ENCODE results near the gene ACYP1. TPM values are rescaled to one million over a fixed set of nuclear protein-coding genes. Genes with fewer than 3 reads are reported as not detected.
A peak's percentile ranks its signal among the peaks of the same experiment; 100 is the strongest.

ACYP1 gene
- 14.1 TPM for total RNA-seq

GRCh38 chr14:75063491-75064204 lies at the start of gene ACYP1:
ACYP1 (minus strand) TSS chr14:75064024; CDS start chr14:75063553, 471 bp downstream.
- peak; percentile 96 for DNase-seq (ENCODE audit: low spot score)

GRCh38 chr14:75109877-75110276 lies 46.1 kb upstream of the ACYP1 start:
- DNase-seq (ENCODE audit: low spot score): no peak

- no peak for DNase-seq (ENCODE audit: low spot score)
Measured at GRCh38 chr14:75107186-75107585, 43.4 kb upstream of the ACYP1 start.

- no peak for DNase-seq (ENCODE audit: low spot score)
Measured at GRCh38 chr14:75101491-75101890, 37.7 kb upstream of the ACYP1 start.

GRCh38 chr14:75098682-75099081 lies 34.9 kb upstream of the ACYP1 start:
- DNase-seq (ENCODE audit: low spot score): no peak

GRCh38 chr14:75098212-75098611 lies 34.4 kb upstream of the ACYP1 start:
- no peak for DNase-seq (ENCODE audit: low spot score)

- DNase-seq (ENCODE audit: low spot score): no peak
Measured at GRCh38 chr14:75096959-75097358, 33.1 kb upstream of the ACYP1 start.

GRCh38 chr14:75095690-75096089 lies 31.9 kb upstream of the ACYP1 start:
- DNase-seq (ENCODE audit: low spot score): no peak

GRCh38 chr14:75094896-75095295 lies 31.1 kb upstream of the ACYP1 start:
- no peak for DNase-seq (ENCODE audit: low spot score)

GRCh38 chr14:75092698-75093097 lies 28.9 kb upstream of the ACYP1 start:
- DNase-seq (ENCODE audit: low spot score): no peak

GRCh38 chr14:75091251-75091650 lies 27.4 kb upstream of the ACYP1 start:
- no peak for DNase-seq (ENCODE audit: low spot score)

- no peak for DNase-seq (ENCODE audit: low spot score)
Measured at GRCh38 chr14:75090353-75090752, 26.5 kb upstream of the ACYP1 start.

GRCh38 chr14:75088566-75089373 lies 24.9 kb upstream of the ACYP1 start:
- DNase-seq (ENCODE audit: low spot score): peak; percentile 59

GRCh38 chr14:75088153-75088552 lies 24.3 kb upstream of the ACYP1 start:
- DNase-seq (ENCODE audit: low spot score): no peak

- DNase-seq (ENCODE audit: low spot score): no peak
Measured at GRCh38 chr14:75084513-75084912, 20.7 kb upstream of the ACYP1 start.

- no peak for DNase-seq (ENCODE audit: low spot score)
Measured at GRCh38 chr14:75083271-75083670, 19.4 kb upstream of the ACYP1 start.

- DNase-seq (ENCODE audit: low spot score): no peak
Measured at GRCh38 chr14:75081660-75082229, 17.9 kb upstream of the ACYP1 start.

- DNase-seq (ENCODE audit: low spot score): no peak
Measured at GRCh38 chr14:75079521-75079920, 15.7 kb upstream of the ACYP1 start.

- DNase-seq (ENCODE audit: low spot score): no peak
Measured at GRCh38 chr14:75077794-75078193, 14.0 kb upstream of the ACYP1 start.

GRCh38 chr14:75070383-75070782 lies 6.6 kb upstream of the ACYP1 start:
- DNase-seq (ENCODE audit: low spot score): no peak

- DNase-seq (ENCODE audit: low spot score): no peak
Measured at GRCh38 chr14:75069811-75070145, 6.0 kb upstream of the ACYP1 start.

GRCh38 chr14:75069121-75069810 lies 5.4 kb upstream of the ACYP1 start, which contains the start of gene ZC2HC1C:
ZC2HC1C (plus strand) TSS chr14:75069641; CDS start chr14:75070574, 933 bp downstream.
- DNase-seq (ENCODE audit: low spot score): peak; percentile 95

Measured in ureter (tissue), 1 donor.